A673 (cell line): ENCODE results near the gene ACSS2.

Experiments used
- EZH2 ChIP-seq: fragments of 200-600 bp; sonication (generic); IDR thresholded peaks from 2 replicates; pipeline ENCODE4 v1.6.1; 2017; ENCODE audit warnings: borderline replicate concordance, low read depth, mild to moderate bottlenecking, mixed read lengths, antibody characterized with exemption, low read length; ENCODE audit not compliant: poor library complexity, severe bottlenecking
- TF ChIP-seq, protein P1 (sequence below): fragments of 300-800, 200-600 bp; sonication (generic); conservative IDR thresholded peaks from 2 replicates; pipeline ENCODE4 v1.5.1; 2017; ENCODE audit warnings: low read depth, mild to moderate bottlenecking, antibody characterized with exemption, low read length, moderate library complexity, mixed read lengths

- TF ChIP-seq, protein P1, sequence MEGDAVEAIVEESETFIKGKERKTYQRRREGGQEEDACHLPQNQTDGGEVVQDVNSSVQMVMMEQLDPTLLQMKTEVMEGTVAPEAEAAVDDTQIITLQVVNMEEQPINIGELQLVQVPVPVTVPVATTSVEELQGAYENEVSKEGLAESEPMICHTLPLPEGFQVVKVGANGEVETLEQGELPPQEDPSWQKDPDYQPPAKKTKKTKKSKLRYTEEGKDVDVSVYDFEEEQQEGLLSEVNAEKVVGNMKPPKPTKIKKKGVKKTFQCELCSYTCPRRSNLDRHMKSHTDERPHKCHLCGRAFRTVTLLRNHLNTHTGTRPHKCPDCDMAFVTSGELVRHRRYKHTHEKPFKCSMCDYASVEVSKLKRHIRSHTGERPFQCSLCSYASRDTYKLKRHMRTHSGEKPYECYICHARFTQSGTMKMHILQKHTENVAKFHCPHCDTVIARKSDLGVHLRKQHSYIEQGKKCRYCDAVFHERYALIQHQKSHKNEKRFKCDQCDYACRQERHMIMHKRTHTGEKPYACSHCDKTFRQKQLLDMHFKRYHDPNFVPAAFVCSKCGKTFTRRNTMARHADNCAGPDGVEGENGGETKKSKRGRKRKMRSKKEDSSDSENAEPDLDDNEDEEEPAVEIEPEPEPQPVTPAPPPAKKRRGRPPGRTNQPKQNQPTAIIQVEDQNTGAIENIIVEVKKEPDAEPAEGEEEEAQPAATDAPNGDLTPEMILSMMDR: no peak
- TF ChIP-seq EZH2: no peak
Measured at GRCh38 chr20:34861386-34862084, 14.9 kb upstream of the ACSS2 start.
